A673 (cell line): ENCODE data around the gene ZFAND2B.

ENCODE experiments used
- CTCF ChIP-seq: fragments of 300-800, 200-600 bp; sonication (generic); conservative IDR thresholded peaks from 2 replicates; pipeline ENCODE4 v1.5.1; 2017; ENCODE audit warnings: low read depth, mild to moderate bottlenecking, antibody characterized with exemption, low read length, moderate library complexity, mixed read lengths
- EZH2 ChIP-seq: fragments of 200-600 bp; sonication (generic); IDR thresholded peaks from 2 replicates; pipeline ENCODE4 v1.6.1; 2017; ENCODE audit warnings: borderline replicate concordance, low read depth, mild to moderate bottlenecking, mixed read lengths, antibody characterized with exemption, low read length; ENCODE audit not compliant: poor library complexity, severe bottlenecking

DNA sequence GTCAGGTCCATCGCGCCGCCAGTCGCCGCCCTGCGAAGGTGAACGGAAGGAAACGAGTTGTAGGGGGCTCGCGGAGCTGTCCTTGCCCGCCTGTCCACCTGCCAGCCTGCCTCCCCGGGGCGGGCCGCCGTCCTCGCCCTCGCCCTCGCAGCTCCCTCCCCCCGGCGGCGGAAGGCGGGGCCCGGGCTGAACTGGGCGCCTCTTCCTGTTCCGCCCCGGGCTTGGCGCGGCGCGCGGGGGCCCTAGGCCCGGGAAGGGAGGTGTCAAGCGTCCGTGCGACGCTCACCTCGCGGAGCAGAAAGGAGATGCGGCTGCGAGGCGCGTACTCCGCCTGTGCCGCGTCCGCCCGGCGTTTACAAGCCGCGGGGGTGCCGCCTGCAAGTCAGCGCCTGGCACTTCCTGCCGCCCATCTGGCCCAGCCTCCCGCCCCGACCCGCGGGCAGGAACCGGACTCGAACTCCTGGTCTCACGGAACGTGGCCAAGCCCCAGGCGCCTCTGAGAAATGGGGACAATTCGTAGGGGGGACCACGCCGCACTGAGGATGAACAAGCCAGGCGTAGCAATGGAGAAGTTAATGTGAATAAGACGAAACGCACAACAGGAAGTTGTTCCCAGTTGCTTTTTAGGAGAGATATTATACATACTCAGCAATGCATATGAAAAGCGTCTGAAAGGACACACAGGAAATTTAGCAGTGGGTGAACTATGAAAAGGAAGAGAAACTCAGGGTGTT, 29.6 kb upstream of the ZFAND2B start, which contains the start of gene CNPPD1:
- TF ChIP-seq CTCF (no peak), EZH2 (no peak)
